Measurements from ENCODE around the gene CTTNBP2.

The CTTNBP2 gene

DNA sequence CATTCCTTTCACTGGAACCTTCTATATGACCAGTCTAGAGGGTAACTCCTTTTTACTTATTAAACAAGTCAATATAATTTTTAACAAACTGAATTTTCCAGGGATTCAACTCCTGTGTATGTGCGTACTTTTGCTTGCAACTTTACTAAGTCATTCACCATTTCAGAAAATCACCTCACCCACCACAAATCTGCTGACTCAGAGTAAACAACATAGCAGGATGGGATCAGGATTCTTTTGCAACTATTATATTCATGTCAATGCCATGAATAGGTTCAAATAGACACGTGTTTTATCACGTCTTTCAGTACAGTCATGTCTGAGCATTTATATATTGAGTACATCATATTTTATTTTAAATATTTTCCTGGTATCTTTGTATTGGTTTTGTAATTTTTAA, 14.5 kb downstream of the CTTNBP2 start (continued):
- TF ChIP-seq, protein P1, sequence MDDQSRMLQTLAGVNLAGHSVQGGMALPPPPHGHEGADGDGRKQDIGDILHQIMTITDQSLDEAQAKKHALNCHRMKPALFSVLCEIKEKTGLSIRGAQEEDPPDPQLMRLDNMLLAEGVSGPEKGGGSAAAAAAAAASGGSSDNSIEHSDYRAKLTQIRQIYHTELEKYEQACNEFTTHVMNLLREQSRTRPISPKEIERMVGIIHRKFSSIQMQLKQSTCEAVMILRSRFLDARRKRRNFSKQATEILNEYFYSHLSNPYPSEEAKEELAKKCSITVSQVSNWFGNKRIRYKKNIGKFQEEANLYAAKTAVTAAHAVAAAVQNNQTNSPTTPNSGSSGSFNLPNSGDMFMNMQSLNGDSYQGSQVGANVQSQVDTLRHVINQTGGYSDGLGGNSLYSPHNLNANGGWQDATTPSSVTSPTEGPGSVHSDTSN (CRISPR knock-in tag; IDR thresholded peaks at IDR 0.05): no peak
- TF ChIP-seq ZNF785 (tag by site-specific recombination; IDR thresholded peaks at IDR 0.05): no peak
- TF ChIP-seq ZNF610 (tag by site-specific recombination; IDR thresholded peaks at IDR 0.05; ENCODE audit: borderline replicate concordance): no peak
- TF ChIP-seq, protein P2, sequence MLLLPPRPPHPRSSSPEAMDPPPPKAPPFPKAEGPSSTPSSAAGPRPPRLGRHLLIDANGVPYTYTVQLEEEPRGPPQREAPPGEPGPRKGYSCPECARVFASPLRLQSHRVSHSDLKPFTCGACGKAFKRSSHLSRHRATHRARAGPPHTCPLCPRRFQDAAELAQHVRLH (tag by site-specific recombination; IDR thresholded peaks at IDR 0.05): no peak
- TF ChIP-seq, protein P3, sequence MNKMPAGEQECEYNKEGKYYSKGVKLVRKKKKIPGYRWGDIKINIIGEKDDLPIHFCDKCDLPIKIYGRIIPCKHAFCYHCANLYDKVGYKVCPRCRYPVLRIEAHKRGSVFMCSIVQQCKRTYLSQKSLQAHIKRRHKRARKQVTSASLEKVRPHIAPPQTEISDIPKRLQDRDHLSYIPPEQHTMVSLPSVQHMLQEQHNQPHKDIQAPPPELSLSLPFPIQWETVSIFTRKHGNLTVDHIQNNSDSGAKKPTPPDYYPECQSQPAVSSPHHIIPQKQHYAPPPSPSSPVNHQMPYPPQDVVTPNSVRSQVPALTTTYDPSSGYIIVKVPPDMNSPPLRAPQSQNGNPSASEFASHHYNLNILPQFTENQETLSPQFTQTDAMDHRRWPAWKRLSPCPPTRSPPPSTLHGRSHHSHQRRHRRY (tag by site-specific recombination; IDR thresholded peaks at IDR 0.05): no peak
- no peak for TF ChIP-seq HOXD13 (CRISPR knock-in tag; IDR thresholded peaks at IDR 0.05; ENCODE audit: borderline replicate concordance)
- TF ChIP-seq, protein P4, sequence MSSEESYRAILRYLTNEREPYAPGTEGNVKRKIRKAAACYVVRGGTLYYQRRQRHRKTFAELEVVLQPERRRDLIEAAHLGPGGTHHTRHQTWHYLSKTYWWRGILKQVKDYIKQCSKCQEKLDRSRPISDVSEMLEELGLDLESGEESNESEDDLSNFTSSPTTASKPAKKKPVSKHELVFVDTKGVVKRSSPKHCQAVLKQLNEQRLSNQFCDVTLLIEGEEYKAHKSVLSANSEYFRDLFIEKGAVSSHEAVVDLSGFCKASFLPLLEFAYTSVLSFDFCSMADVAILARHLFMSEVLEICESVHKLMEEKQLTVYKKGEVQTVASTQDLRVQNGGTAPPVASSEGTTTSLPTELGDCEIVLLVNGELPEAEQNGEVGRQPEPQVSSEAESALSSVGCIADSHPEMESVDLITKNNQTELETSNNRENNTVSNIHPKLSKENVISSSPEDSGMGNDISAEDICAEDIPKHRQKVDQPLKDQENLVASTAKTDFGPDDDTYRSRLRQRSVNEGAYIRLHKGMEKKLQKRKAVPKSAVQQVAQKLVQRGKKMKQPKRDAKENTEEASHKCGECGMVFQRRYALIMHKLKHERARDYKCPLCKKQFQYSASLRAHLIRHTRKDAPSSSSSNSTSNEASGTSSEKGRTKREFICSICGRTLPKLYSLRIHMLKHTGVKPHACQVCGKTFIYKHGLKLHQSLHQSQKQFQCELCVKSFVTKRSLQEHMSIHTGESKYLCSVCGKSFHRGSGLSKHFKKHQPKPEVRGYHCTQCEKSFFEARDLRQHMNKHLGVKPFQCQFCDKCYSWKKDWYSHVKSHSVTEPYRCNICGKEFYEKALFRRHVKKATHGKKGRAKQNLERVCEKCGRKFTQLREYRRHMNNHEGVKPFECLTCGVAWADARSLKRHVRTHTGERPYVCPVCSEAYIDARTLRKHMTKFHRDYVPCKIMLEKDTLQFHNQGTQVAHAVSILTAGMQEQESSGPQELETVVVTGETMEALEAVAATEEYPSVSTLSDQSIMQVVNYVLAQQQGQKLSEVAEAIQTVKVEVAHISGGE (tag by site-specific recombination; conservative IDR thresholded peaks at IDR 0.05; ENCODE audit: low read depth): no peak
- TF ChIP-seq ZNF133 (tag by site-specific recombination; IDR thresholded peaks at IDR 0.05): no peak
- TF ChIP-seq ZBTB1 (tag by site-specific recombination; IDR thresholded peaks at IDR 0.05): no peak
- TF ChIP-seq BCL11A (tag by site-specific recombination; IDR thresholded peaks at IDR 0.05; ENCODE audit: low read depth): no peak

DNA sequence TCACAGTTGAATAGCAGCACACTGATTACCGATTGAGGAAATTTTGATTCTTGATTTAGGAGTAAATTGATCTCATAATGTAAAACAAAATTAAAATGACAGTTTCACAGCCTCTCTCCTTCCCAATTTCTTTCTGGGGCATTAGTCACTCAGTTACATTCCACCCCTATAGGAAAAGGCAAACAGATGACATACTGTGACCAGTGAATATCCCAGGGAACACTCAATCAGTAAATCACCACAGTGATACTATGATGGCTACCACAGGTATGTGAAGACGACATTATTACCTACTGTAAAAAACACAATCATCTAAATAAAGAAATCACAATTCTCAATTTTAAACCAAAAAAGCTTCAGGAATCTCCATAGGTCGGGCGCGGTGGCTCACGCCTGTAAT, 15.5 kb downstream of the CTTNBP2 start:
- CTCF ChIA-PET: no interaction called here
- POLR2A ChIA-PET: no interaction called here
- TF ChIP-seq, protein P5, sequence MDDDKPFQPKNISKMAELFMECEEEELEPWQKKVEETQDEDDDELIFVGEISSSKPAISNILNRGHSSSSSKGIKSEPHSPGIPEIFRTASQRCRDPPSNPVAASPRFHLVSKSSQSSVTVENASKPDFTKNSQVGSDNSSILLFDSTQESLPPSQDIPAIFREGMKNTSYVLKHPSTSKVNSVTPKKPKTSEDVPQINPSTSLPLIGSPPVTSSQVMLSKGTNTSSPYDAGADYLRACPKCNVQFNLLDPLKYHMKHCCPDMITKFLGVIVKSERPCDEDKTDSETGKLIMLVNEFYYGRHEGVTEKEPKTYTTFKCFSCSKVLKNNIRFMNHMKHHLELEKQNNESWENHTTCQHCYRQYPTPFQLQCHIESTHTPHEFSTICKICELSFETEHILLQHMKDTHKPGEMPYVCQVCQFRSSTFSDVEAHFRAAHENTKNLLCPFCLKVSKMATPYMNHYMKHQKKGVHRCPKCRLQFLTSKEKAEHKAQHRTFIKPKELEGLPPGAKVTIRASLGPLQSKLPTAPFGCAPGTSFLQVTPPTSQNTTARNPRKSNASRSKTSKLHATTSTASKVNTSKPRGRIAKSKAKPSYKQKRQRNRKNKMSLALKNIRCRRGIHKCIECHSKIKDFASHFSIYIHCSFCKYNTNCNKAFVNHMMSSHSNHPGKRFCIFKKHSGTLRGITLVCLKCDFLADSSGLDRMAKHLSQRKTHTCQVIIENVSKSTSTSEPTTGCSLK (tag by site-specific recombination; IDR thresholded peaks at IDR 0.05): no peak
- TF ChIP-seq, protein P6, sequence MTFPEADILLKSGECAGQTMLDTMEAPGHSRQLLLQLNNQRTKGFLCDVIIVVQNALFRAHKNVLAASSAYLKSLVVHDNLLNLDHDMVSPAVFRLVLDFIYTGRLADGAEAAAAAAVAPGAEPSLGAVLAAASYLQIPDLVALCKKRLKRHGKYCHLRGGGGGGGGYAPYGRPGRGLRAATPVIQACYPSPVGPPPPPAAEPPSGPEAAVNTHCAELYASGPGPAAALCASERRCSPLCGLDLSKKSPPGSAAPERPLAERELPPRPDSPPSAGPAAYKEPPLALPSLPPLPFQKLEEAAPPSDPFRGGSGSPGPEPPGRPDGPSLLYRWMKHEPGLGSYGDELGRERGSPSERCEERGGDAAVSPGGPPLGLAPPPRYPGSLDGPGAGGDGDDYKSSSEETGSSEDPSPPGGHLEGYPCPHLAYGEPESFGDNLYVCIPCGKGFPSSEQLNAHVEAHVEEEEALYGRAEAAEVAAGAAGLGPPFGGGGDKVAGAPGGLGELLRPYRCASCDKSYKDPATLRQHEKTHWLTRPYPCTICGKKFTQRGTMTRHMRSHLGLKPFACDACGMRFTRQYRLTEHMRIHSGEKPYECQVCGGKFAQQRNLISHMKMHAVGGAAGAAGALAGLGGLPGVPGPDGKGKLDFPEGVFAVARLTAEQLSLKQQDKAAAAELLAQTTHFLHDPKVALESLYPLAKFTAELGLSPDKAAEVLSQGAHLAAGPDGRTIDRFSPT (tag by site-specific recombination; IDR thresholded peaks at IDR 0.05): no peak
- no peak for TF ChIP-seq TCF7L2 (IDR thresholded peaks at IDR 0.05; ENCODE audit: borderline replicate concordance, low read depth, low read length)
- no peak for TF ChIP-seq ZNF394 (tag by site-specific recombination; IDR thresholded peaks at IDR 0.05; ENCODE audit: borderline replicate concordance)
- no peak for TF ChIP-seq ZNF792 (tag by site-specific recombination; IDR thresholded peaks at IDR 0.05)
- no peak for TF ChIP-seq ZNF335 (tag by site-specific recombination; conservative IDR thresholded peaks at IDR 0.05)
- no peak for TF ChIP-seq GFI1B (tag by site-specific recombination; IDR thresholded peaks at IDR 0.05)
- H3K27ac ChIP-seq (ENCODE audit: extremely low read depth, low read depth, low read length): no peak overlapping the region
- H3K4me1 ChIP-seq (ENCODE audit: control insufficient read depth, insufficient read depth, low read length): no peaks in the 10 kb centered on the region
- no peaks in the 10 kb centered on the region for H3K9me3 ChIP-seq (ENCODE audit: control insufficient read depth, insufficient read depth, low read depth, low read length)
- H3K36me3 ChIP-seq (ENCODE audit: control insufficient read depth in 2 of 2, insufficient read depth in 1 of 2, low read length in 2 of 2): no peaks in the 10 kb centered on the region; a peak in 1 of 3 replicates
- no peak overlapping the region for H3K4me3 ChIP-seq (ENCODE audit: low read depth, low read length)
